Heart left ventricle (tissue), 16 donors: ENCODE data around the gene GPR65. TPM values are rescaled to one million over a fixed set of nuclear protein-coding genes. Genes with fewer than 3 reads are reported as not detected.
A peak's percentile ranks its signal among the peaks of the same experiment; 100 is the strongest.

Experiments used
- ATAC-seq, 4 donors: fragments of 200-7000 bp; cut with Tn5 transposase; one replicate each; pipeline ENCODE4 v1.9.1; 2020 to 2022; ENCODE audit warnings: moderate library complexity in 4 of 4, mild to moderate bottlenecking in 3 of 4, moderate number of reproducible peaks in 1 of 4
- DNase-seq, 5 donors: peaks; one replicate each; pipeline ENCODE4 v3.0.0-alpha.2; 2020
- H3K27ac ChIP-seq, 12 donors: fragments of 200-600 bp; sonication (generic) in 4 of 12; one replicate each; pipeline versions ENCODE4 v1.5.0 to v1.8.0; 2016 to 2022; ENCODE audit warnings: mild to moderate bottlenecking in 2 of 12
- H3K27me3 ChIP-seq, 9 donors: fragments of 200-600 bp; sonication (generic) in 2 of 9; one replicate each; pipeline versions ENCODE4 v1.5.1 to v1.8.0; 2016 to 2022; ENCODE audit warnings: mild to moderate bottlenecking in 3 of 9
- H3K36me3 ChIP-seq, 9 donors: fragments of 200-600 bp; sonication (generic) in 2 of 9; one replicate each; pipeline versions ENCODE4 v1.5.0 to v1.8.0; 2018 to 2022; ENCODE audit warnings: mild to moderate bottlenecking in 2 of 9
- H3K4me1 ChIP-seq, 12 donors: fragments of 200-600 bp; sonication (generic) in 4 of 12; one replicate each; pipeline versions ENCODE4 v1.5.0 to v1.8.0; 2016 to 2022; ENCODE audit warnings: mild to moderate bottlenecking in 3 of 12
- H3K4me3 ChIP-seq, 12 donors: fragments of 200-600 bp; sonication (generic) in 4 of 12; one replicate each; pipeline versions ENCODE4 v1.5.0 to v1.8.0; 2017 to 2022; ENCODE audit warnings: mild to moderate bottlenecking in 9 of 12, moderate library complexity in 4 of 12
- H3K9me3 ChIP-seq, 12 donors: fragments of 200-600 bp; sonication (generic) in 4 of 12; one replicate each; pipeline versions ENCODE4 v1.5.0 to v1.8.0; 2016 to 2022; ENCODE audit warnings: mild to moderate bottlenecking in 1 of 12
- CTCF ChIP-seq, 12 donors: fragments of 200-600 bp; sonication (generic) in 4 of 12; IDR thresholded peaks; one replicate each; pipeline versions ENCODE4 v1.5.0 to v1.8.0; 2018 to 2022; ENCODE audit warnings: antibody characterized with exemption in 12 of 12, mild to moderate bottlenecking in 5 of 12
- POLR2A ChIP-seq, 2 donors: fragments of 450-650 bp; IDR thresholded peaks; one replicate each; pipeline ENCODE4 v1.6.1; 2017; ENCODE audit warnings: antibody characterized with exemption in 2 of 2, mild to moderate bottlenecking in 2 of 2, moderate library complexity in 2 of 2
- WGBS, 4 donors: extraction: QIAGEN DNeasy Blood & Tissue Kit in 2 of 4; methylation state at CpG; one replicate each; pipeline versions ENCODE4 v1.1.5 to v1.1.7; 2013 to 2018; 5-methylcytosine and 5-hydroxymethylcytosine counted together
- intact Hi-C, 10 donors: fragments of 100-400 bp; cut with DNase I; formaldehyde crosslinking; loops; one replicate each; pipeline versions ENCODE4 v1.11.1 to v1.14.2; 2022
- long read RNA-seq, 3 donors: library from polyadenylated mRNA; unstranded; transcript quantifications; one replicate each; pipeline ENCODE4 v2.0.0, GENCODE V29; 2020 to 2021
- polyA plus RNA-seq, 2 donors: library from polyadenylated mRNA; stranded (reverse); fragments of 200-250 nt; gene quantifications; one replicate each; pipeline ENCODE4 v1.2.3, GENCODE V29; 2013
- total RNA-seq, 9 donors: library from RNA; depleted of rRNA in 2 of 9; stranded (reverse); fragments of >200 nt in 2 of 9; fragmentation: NEBNext Ultra II Directional in 3 of 9; extraction: Animal tissue kit (Norgen Biotek cat#: 25700) in 3 of 9; gene quantifications; one replicate each; pipeline versions ENCODE4 v1.1.0 to v1.2.4, GENCODE V29; 2016 to 2023
- donor health status: ischemic (EF 13 %, LVEDD 7.1; RV severe dilation, severe dysfunction).
- donor health status: healthy with polysubstance abuse.
- donor health status: DM: no; HTN: yes; CAD: no.
- donor health status: DM: no; HTN: no; CAD: no.
- donor health status: ischemic (EF 25% LVEDD 6.9; RV normal size, moderate dysfunction).
- donor health status: ischemic (EF 25% LVEDD 5.7; RV mildly dilated, moderate dysfunction).
- donor health status: healthy.
- donor health status: DM: yes; HTN: yes; CAD: no.
- donor health status: ischemic (EF 35%, LVEDD 5.7; RV mildly dilated, moderate dysfunction).
- donor health status: nonischemic (EF 11% LVEDD 7.7; RV severe dilation, severe dysfunction).
- donor health status: DM: yes; HTN: yes; CAD: no.
- donor health status: PGD.
- donor health status: ischemic (EF 29% LVEDD 5.4; RV normal size, mild dysfunction).
- donor health status: nonischemic (EF 23%, LVEDD 6.1; RV moderate dilation, normal function).

The GPR65 gene
- 1 to 10 TPM in 2 of 9 donors, under 1 TPM in 7; 0.22 to 7.9 (median 0.50) TPM for total RNA-seq
- polyA plus RNA-seq: under 1 TPM; 0.15 to 0.30 TPM
- long read RNA-seq, donor 1: 0 reads
- long read RNA-seq, donor 2, full-length matches to known transcripts: 1 of 1 reads
- long read RNA-seq, donor 2, partial matches to known transcripts: 0 of 1 reads
- long read RNA-seq, donor 2, other reads (novel, unspliced or antisense): 0 of 1 reads
- long read RNA-seq, donor 3, full-length matches to known transcripts: 1 of 1 reads
- long read RNA-seq, donor 3, partial matches to known transcripts: 0 of 1 reads
- long read RNA-seq, donor 3, other reads (novel, unspliced or antisense): 0 of 1 reads

GRCh38 chr14:88005050-88005481 is at the start of gene GPR65:
Gene GPR65, plus strand, starts transcription at chr14:88005135. Its CDS starts 5,713 bp downstream, at chr14:88010848.
- H3K27ac ChIP-seq: peak within 1 kb of the TSS in 5 of 12 donors; percentile 2 to 94 (median 14)
- intact Hi-C loops: no loop called here

GRCh38 chr14:87955501-87955900 is 49.4 kb upstream of the GPR65 start:
- peaks cover 0 to 34% (median 0%) of the 10 kb centered on the region in 12 donors for H3K4me1 ChIP-seq
- intact Hi-C loops: no loop called here
- no peak for DNase-seq
- WGBS, 4 donors: 52 to 72% (median 65%) methylated on average over 6 of the region's 6 CpGs
- no peak overlapping the region for H3K4me3 ChIP-seq
- H3K27me3 ChIP-seq: no peaks in the 10 kb centered on the region
- no peaks in the 10 kb centered on the region for H3K9me3 ChIP-seq
- peaks cover 0 to 66% (median 26%) of the 10 kb centered on the region in 9 donors for H3K36me3 ChIP-seq
- ATAC-seq: no peak
- H3K27ac ChIP-seq: no peak overlapping the region
- TF ChIP-seq CTCF (IDR thresholded peaks at IDR 0.05) (no peak), POLR2A (IDR thresholded peaks at IDR 0.05) (no peak)

More at GRCh38 chr14:88005050-88005481, at the start of gene GPR65:
- H3K9me3 ChIP-seq: no peaks in the 10 kb centered on the region
- no peak for TF ChIP-seq CTCF (IDR thresholded peaks at IDR 0.05)
- TF ChIP-seq POLR2A (IDR thresholded peaks at IDR 0.05): no peak
- ATAC-seq (peak in 2 of 4 donors; percentile 46 to 73), DNase-seq (no peak)
- H3K4me1 ChIP-seq: peaks cover 0 to 55% (median 0%) of the 10 kb centered on the region in 12 donors
- H3K36me3 ChIP-seq: no peaks in the 10 kb centered on the region
- H3K4me3 ChIP-seq: peak within 1 kb of the TSS in 8 of 12 donors; percentile 6 to 63 (median 38)
- H3K27me3 ChIP-seq: no peaks in the 10 kb centered on the region
- 34 to 40% (median 38%) methylated on average over 3 of the region's 3 CpGs for WGBS, 4 donors

GRCh38 chr14:87960013-87960787 is 44.7 kb upstream of the GPR65 start:
- DNase-seq: no peak
- Histone ChIP-seq H3K36me3 (peaks cover 0 to 84% (median 54%) of the 10 kb centered on the region in 9 donors), H3K27me3 (no peaks in the 10 kb centered on the region), H3K9me3 (no peaks in the 10 kb centered on the region), H3K4me1 (peaks cover 0 to 23% (median 0%) of the 10 kb centered on the region in 12 donors), H3K4me3 (no peak overlapping the region), H3K27ac (no peak overlapping the region)
- no peak for TF ChIP-seq POLR2A (IDR thresholded peaks at IDR 0.05)
- TF ChIP-seq CTCF (IDR thresholded peaks at IDR 0.05): no peak
- intact Hi-C loops: no loop called here
- ATAC-seq: peak in 2 of 4 donors; percentile 31 to 37
- WGBS, 4 donors: 85 to 96% (median 93%) methylated on average over 5 of the region's 5 CpGs

GRCh38 chr14:87961246-87961645 is 43.7 kb upstream of the GPR65 start:
- Histone ChIP-seq H3K36me3 (peaks cover 0 to 84% (median 62%) of the 10 kb centered on the region in 9 donors), H3K4me1 (peaks cover 0 to 16% (median 0%) of the 10 kb centered on the region in 12 donors), H3K4me3 (no peak overlapping the region), H3K27ac (no peak overlapping the region), H3K27me3 (no peaks in the 10 kb centered on the region), H3K9me3 (no peaks in the 10 kb centered on the region)
- intact Hi-C loops: no loop called here
- TF ChIP-seq CTCF (IDR thresholded peaks at IDR 0.05): no peak
- TF ChIP-seq POLR2A (IDR thresholded peaks at IDR 0.05): no peak
- 88 to 93% (median 89%) methylated on average over 2 of the region's 2 CpGs for WGBS, 4 donors
- DNase-seq (no peak), ATAC-seq (no peak)
